IPS DF 6.9 (cell line): ENCODE results near the gene FAM117B.
A peak's percentile ranks its signal among the peaks of the same experiment; 100 is the strongest.

Experiments used
- DNase-seq: peaks from one replicate; pipeline ENCODE4 v3.0.0-alpha.2; 2013; ENCODE audit warnings: low read depth, low spot score
- H3K27ac ChIP-seq: one replicate; pipeline ENCODE4 v1.5.1; 2013; ENCODE audit warnings: low read length, control low read depth
- H3K27me3 ChIP-seq: 2 replicates; pipeline ENCODE4 v1.6.1; 2013; ENCODE audit warnings: mild to moderate bottlenecking, low read length; ENCODE audit not compliant: control insufficient read depth, insufficient read depth
- H3K36me3 ChIP-seq: 2 replicates; pipeline ENCODE4 v1.6.1; 2013; ENCODE audit warnings: low read length; ENCODE audit not compliant: control insufficient read depth, insufficient read depth
- H3K4me1 ChIP-seq: 2 replicates; pipeline ENCODE4 v1.6.1; 2013; ENCODE audit warnings: low read length; ENCODE audit not compliant: control insufficient read depth, insufficient read depth
- H3K4me3 ChIP-seq: 2 replicates; pipeline ENCODE4 v1.5.1; 2013; ENCODE audit warnings: mild to moderate bottlenecking, low read length
- H3K9me3 ChIP-seq: 2 replicates; pipeline ENCODE4 v1.6.1; 2013; ENCODE audit warnings: low read length, inconsistent platforms; ENCODE audit not compliant: control insufficient read depth, insufficient read depth
- WGBS: extraction: QIAGEN DNeasy Blood & Tissue Kit; methylation state at CpG from one replicate; pipeline ENCODE4 v1.1.7; 2013; ENCODE audit warnings: mixed read lengths, missing lambda C conversion rate; ENCODE audit not compliant: insufficient read length, insufficient coverage; 5-methylcytosine and 5-hydroxymethylcytosine counted together

Gene FAM117B

GRCh38 chr2:202636213-202636513, 1.4 kb downstream of the FAM117B start:
- Histone ChIP-seq H3K27ac (no peak overlapping the region), H3K9me3 (no peaks in the 10 kb centered on the region), H3K4me1 (no peaks in the 10 kb centered on the region), H3K27me3 (no peaks in the 10 kb centered on the region), H3K36me3 (no peaks in the 10 kb centered on the region; the same call in 1 of the 2 replicates), H3K4me3 (peak overlapping the region; percentile 98; the same call in 1 of the 2 replicates)
- no CpG with 5 or more reads among the region's 2 CpGs for WGBS
- DNase-seq, result no peak

GRCh38 chr2:202638721-202639120, 4.0 kb downstream of the FAM117B start:
- Histone ChIP-seq H3K4me1 (no peaks in the 10 kb centered on the region), H3K27me3 (no peaks in the 10 kb centered on the region), H3K27ac (no peak overlapping the region), H3K9me3 (no peaks in the 10 kb centered on the region), H3K4me3 (no peak overlapping the region), H3K36me3 (no peaks in the 10 kb centered on the region; the same call in 1 of the 2 replicates)
- no peak for DNase-seq
- no CpG with 5 or more reads among the region's 6 CpGs for WGBS

DNA sequence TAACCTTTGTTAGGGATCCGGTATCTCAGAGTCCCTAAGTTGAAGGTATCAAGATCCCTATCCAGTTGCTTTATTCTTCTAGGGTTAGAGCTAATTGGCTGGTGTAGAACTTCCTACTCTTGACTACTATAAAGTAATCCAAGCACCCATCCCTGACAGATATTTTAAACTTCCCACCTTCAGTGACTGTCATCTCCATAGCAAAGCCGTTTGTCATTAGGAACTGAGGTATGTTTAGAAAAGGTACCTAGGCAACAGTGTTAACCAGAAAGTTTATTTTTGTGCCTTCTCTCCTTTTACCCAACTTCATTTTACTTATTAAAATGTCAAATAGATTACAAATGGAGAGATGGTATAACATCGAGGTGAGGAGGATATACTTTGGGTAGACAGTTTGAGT, 4.5 kb downstream of the FAM117B start:
- Histone ChIP-seq H3K27me3 (no peaks in the 10 kb centered on the region), H3K9me3 (no peaks in the 10 kb centered on the region), H3K36me3 (no peaks in the 10 kb centered on the region; the same call in 1 of the 2 replicates), H3K4me3 (no peak overlapping the region), H3K4me1 (no peaks in the 10 kb centered on the region), H3K27ac (no peak overlapping the region)
- no peak for DNase-seq
- WGBS, result no CpG with 5 or more reads among the region's 3 CpGs

- H3K27ac ChIP-seq, result no peak overlapping the region
- no peaks in the 10 kb centered on the region for H3K27me3 ChIP-seq
- no peak for DNase-seq
- H3K4me3 ChIP-seq, result no peak overlapping the region
- WGBS, result 100% methylated on average over 1 of the region's 2 CpGs
- H3K36me3 ChIP-seq, result no peaks in the 10 kb centered on the region
- H3K4me1 ChIP-seq, result no peaks in the 10 kb centered on the region
- no peaks in the 10 kb centered on the region for H3K9me3 ChIP-seq
Observed at GRCh38 chr2:202642567-202642966, 7.8 kb downstream of the FAM117B start.

DNA sequence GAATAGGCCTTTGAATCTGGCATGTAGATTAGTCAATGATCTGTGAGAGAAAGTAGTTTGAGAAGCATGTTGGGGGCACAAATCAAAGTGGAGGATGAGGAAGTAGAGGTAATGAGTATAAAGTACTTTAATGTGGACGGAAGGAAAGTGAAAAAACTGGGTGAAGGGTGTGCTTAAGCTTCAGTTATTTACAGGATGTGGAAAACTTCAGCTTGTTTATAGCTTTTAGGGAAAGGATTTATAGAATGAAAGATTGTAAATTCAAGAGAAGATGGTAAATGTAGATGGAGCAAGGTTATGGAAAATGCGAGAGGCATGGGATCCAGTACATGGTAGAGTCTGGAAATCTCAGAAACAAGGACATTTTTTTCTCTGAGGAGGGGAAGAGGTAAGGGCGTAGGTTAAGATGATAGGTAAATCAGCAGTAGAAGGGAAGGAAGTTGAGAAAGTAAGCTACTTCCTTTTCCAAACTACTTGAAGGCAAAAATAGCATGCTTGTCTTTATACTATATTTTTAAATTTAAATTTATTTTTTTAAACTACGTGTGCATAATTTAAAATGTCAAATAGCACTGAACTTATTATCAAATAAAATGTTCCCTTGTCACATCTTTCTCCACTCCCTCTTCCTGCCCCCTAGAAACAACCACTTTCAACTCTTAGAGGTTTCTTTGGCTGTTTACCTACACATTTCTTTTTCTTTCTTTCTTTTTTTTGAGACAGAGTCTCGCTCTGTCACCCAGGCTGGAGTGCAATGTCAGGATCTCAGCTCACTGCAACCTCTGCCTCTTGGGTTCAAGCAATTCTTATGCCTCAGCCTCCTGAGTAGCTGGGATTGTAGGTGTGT, 8.5 kb downstream of the FAM117B start:
- no peaks in the 10 kb centered on the region for H3K27me3 ChIP-seq
- WGBS, result 100% methylated on average over 2 of the region's 5 CpGs
- H3K4me1 ChIP-seq, result no peaks in the 10 kb centered on the region
- no peak for DNase-seq
- H3K4me3 ChIP-seq, result no peak overlapping the region
- H3K36me3 ChIP-seq, result no peaks in the 10 kb centered on the region
- no peaks in the 10 kb centered on the region for H3K9me3 ChIP-seq
- H3K27ac ChIP-seq, result no peak overlapping the region

GRCh38 chr2:202652119-202652518, 17.4 kb downstream of the FAM117B start:
- WGBS, result no CpG with 5 or more reads among the region's 4 CpGs

DNA sequence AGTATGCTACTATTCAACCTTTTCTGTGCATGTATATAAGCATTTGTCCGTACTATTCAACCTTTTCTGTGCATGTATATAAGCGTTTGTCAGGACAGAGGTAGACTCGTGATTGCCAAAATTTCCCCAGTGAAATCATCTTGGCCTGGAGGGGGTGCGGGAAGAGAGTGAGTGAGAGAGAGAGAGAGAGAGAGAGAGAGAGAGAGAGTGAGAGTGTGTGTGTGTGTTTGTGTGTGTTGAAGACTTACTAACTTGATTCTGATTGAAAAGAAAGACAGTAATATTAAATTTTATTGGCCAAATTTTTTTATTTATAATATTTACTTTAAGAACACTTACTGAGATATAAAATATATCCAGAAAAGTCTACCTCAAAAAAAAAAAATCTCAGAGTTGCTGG, 19.1 kb downstream of the FAM117B start:
- no peaks in the 10 kb centered on the region for H3K9me3 ChIP-seq
- H3K4me1 ChIP-seq, result no peaks in the 10 kb centered on the region
- H3K27me3 ChIP-seq, result no peaks in the 10 kb centered on the region
- H3K27ac ChIP-seq, result no peak overlapping the region
- no peaks in the 10 kb centered on the region for H3K36me3 ChIP-seq
- WGBS, result no CpG with 5 or more reads among the region's 4 CpGs
- DNase-seq, result no peak
- no peak overlapping the region for H3K4me3 ChIP-seq

More at GRCh38 chr2:202652119-202652518, 17.4 kb downstream of the FAM117B start:
- no peaks in the 10 kb centered on the region for H3K27me3 ChIP-seq
- H3K36me3 ChIP-seq, result no peaks in the 10 kb centered on the region
- no peaks in the 10 kb centered on the region for H3K9me3 ChIP-seq
- H3K4me1 ChIP-seq, result no peaks in the 10 kb centered on the region
- no peak overlapping the region for H3K4me3 ChIP-seq
- H3K27ac ChIP-seq, result no peak overlapping the region
- DNase-seq, result no peak

DNA sequence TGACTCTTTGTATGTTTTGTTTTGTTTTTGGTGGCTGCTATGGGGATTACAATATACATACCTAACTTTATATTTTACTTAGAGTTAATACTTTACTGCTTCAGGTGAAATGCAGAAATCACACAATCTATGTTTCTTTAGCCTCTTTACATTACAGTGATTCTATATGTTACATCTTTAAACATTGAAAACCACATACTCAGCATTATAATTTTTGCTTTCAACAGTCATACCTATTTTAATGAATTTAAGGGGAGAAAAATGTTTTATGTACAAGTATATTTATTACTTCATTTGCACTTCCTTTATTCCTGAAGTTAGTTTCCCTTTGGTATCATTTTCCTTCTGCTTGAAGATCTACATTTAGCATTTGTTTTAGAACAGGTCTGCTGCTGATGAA, 23.1 kb downstream of the FAM117B start:
- no peaks in the 10 kb centered on the region for H3K4me1 ChIP-seq
- no peak overlapping the region for H3K27ac ChIP-seq
- no peak overlapping the region for H3K4me3 ChIP-seq
- H3K27me3 ChIP-seq, result no peaks in the 10 kb centered on the region
- no peaks in the 10 kb centered on the region for H3K36me3 ChIP-seq
- H3K9me3 ChIP-seq, result no peaks in the 10 kb centered on the region
- no peak for DNase-seq

- H3K36me3 ChIP-seq, result no peaks in the 10 kb centered on the region
- no peaks in the 10 kb centered on the region for H3K9me3 ChIP-seq
- no peak overlapping the region for H3K27ac ChIP-seq
- WGBS, result no CpG with 5 or more reads among the region's 2 CpGs
- no peaks in the 10 kb centered on the region for H3K4me1 ChIP-seq
- H3K27me3 ChIP-seq, result no peaks in the 10 kb centered on the region
- no peak for DNase-seq
- H3K4me3 ChIP-seq, result no peak overlapping the region
Observed at GRCh38 chr2:202660796-202661195, 26.0 kb downstream of the FAM117B start.

DNA sequence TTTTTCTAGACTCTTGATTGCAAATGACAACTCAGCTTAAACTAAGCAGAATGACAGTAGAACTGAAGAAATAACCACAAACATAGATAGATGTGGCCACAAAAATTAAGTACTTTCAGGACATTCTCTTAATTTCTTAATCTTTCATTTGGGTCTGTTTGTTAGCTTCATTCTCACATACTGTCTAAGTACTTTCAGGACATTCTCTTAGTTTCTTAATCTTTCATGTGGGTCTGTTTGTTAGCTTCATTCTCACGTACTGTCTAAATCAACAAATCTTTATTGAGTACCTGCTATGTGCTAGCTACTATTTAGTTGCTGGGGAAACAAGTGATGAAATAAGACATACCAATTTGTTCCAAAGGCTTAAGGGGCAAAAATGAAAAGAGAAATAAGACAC, 35.1 kb downstream of the FAM117B start:
- no peaks in the 10 kb centered on the region for H3K27me3 ChIP-seq
- no peaks in the 10 kb centered on the region for H3K4me1 ChIP-seq
- H3K27ac ChIP-seq, result no peak overlapping the region
- DNase-seq, result no peak
- no peaks in the 10 kb centered on the region for H3K36me3 ChIP-seq
- no peaks in the 10 kb centered on the region for H3K9me3 ChIP-seq
- WGBS, result no CpG with 5 or more reads among the region's 1 CpG
- no peak overlapping the region for H3K4me3 ChIP-seq
